ENCODE results near the gene SLC49A3. TPM values are rescaled to one million over a fixed set of nuclear protein-coding genes. Genes with fewer than 3 reads are reported as not detected.

SLC49A3 gene
- total RNA-seq, 1 experiment from 2014 or later: 0.20 TPM

GRCh38 chr4:664713-665231 lies 24.2 kb downstream of the SLC49A3 start:
- Histone ChIP-seq H3K9me3 (no peaks in the 10 kb centered on the region), H3K4me3 (ENCODE audit: low read depth, low read length) (no peak overlapping the region), H3K36me3 (ENCODE audit: control insufficient read depth, insufficient read depth, low read length) (no peaks in the 10 kb centered on the region), H3K4me1 (no peaks in the 10 kb centered on the region), H3K27me3 (replicated peaks; ENCODE audit: control insufficient read depth, insufficient read depth, low read length) (no peaks in the 10 kb centered on the region)
- ChIA-PET CTCF (no interaction called here), POLR2A (no interaction called here)
- Mint-ChIP-seq H3K4me1 (ENCODE audit: low read depth, unreplicated experiment) (no peaks in the 10 kb centered on the region), H3K27me3 (ENCODE audit: insufficient read depth, unreplicated experiment) (no peaks in the 10 kb centered on the region), H3K27ac (ENCODE audit: unreplicated experiment) (no peak overlapping the region), H3K36me3 (ENCODE audit: insufficient read depth, unreplicated experiment) (no peaks in the 10 kb centered on the region), H3K4me3 (ENCODE audit: unreplicated experiment) (no peak overlapping the region), H3K9me3 (ENCODE audit: unreplicated experiment) (peaks cover 12% of the 10 kb centered on the region)
- DNase-seq: no peak
- TF ChIP-seq, protein P1, sequence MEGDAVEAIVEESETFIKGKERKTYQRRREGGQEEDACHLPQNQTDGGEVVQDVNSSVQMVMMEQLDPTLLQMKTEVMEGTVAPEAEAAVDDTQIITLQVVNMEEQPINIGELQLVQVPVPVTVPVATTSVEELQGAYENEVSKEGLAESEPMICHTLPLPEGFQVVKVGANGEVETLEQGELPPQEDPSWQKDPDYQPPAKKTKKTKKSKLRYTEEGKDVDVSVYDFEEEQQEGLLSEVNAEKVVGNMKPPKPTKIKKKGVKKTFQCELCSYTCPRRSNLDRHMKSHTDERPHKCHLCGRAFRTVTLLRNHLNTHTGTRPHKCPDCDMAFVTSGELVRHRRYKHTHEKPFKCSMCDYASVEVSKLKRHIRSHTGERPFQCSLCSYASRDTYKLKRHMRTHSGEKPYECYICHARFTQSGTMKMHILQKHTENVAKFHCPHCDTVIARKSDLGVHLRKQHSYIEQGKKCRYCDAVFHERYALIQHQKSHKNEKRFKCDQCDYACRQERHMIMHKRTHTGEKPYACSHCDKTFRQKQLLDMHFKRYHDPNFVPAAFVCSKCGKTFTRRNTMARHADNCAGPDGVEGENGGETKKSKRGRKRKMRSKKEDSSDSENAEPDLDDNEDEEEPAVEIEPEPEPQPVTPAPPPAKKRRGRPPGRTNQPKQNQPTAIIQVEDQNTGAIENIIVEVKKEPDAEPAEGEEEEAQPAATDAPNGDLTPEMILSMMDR (IDR thresholded peaks at IDR 0.05; ENCODE audit: insufficient read depth in 1 of 2, low read depth in 1 of 2, low read length in 1 of 2, severe bottlenecking in 1 of 2, unreplicated experiment in 1 of 2): no peak
- intact Hi-C loops (cut with micrococcal nuclease; ENCODE audit: unreplicated experiment): no loop called here
- no TSS peak for BruUV-seq (replicated peaks)

GRCh38 chr4:663438-664428 lies 25.2 kb downstream of the SLC49A3 start:
- Histone ChIP-seq H3K9me3 (no peaks in the 10 kb centered on the region; the same call in 1 of the 2 replicates), H3K27me3 (replicated peaks; ENCODE audit: control insufficient read depth, insufficient read depth, low read length) (no peaks in the 10 kb centered on the region), H3K4me3 (ENCODE audit: low read depth, low read length) (no peak overlapping the region), H3K36me3 (ENCODE audit: control insufficient read depth, insufficient read depth, low read length) (no peaks in the 10 kb centered on the region), H3K4me1 (no peaks in the 10 kb centered on the region)
- CTCF ChIA-PET: no interaction called here
- Mint-ChIP-seq H3K27me3 (ENCODE audit: insufficient read depth, unreplicated experiment) (no peaks in the 10 kb centered on the region), H3K27ac (ENCODE audit: unreplicated experiment) (no peak overlapping the region), H3K4me3 (ENCODE audit: unreplicated experiment) (no peak overlapping the region), H3K9me3 (ENCODE audit: unreplicated experiment) (peaks cover 12% of the 10 kb centered on the region), H3K36me3 (ENCODE audit: insufficient read depth, unreplicated experiment) (no peaks in the 10 kb centered on the region), H3K4me1 (ENCODE audit: low read depth, unreplicated experiment) (no peaks in the 10 kb centered on the region)
- intact Hi-C loops (cut with micrococcal nuclease; ENCODE audit: unreplicated experiment): no loop called here
- TF ChIP-seq, protein P1 (IDR thresholded peaks at IDR 0.05; ENCODE audit: insufficient read depth in 1 of 2, low read depth in 1 of 2, low read length in 1 of 2, severe bottlenecking in 1 of 2, unreplicated experiment in 1 of 2): no peak
- DNase-seq: no peak
- no TSS peak for BruUV-seq (replicated peaks)
- POLR2A ChIA-PET: no interaction called here

DNA sequence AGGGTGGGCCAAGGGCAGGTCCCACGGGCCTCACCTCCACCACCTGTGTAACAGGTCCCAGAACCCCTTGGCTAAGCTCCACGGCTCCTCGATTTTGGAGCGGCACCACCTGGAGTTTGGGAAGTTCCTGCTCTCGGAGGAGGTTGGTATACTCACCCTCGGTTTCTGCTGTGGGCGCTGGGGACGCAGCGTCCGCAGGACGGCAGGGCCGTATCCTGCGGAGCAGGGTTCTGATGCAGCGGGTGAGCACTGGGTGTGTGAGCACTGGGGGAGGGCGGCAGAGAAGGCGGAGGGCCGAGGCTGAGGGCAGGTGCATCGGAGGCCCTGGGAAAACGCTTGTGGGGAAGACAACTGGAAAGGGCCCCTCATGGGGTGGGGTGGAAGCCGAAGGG lies 25.9 kb downstream of the SLC49A3 start:
- no peak for DNase-seq
- Mint-ChIP-seq H3K36me3 (ENCODE audit: insufficient read depth, unreplicated experiment) (no peaks in the 10 kb centered on the region), H3K4me1 (ENCODE audit: low read depth, unreplicated experiment) (no peaks in the 10 kb centered on the region), H3K27me3 (ENCODE audit: insufficient read depth, unreplicated experiment) (no peaks in the 10 kb centered on the region), H3K27ac (ENCODE audit: unreplicated experiment) (no peak overlapping the region), H3K9me3 (ENCODE audit: unreplicated experiment) (peaks cover 12% of the 10 kb centered on the region), H3K4me3 (ENCODE audit: unreplicated experiment) (no peak overlapping the region)
- intact Hi-C loops (cut with micrococcal nuclease; ENCODE audit: unreplicated experiment): no loop called here
- CTCF ChIA-PET: no interaction called here
- BruUV-seq (replicated peaks): no TSS peak
- TF ChIP-seq, protein P1 (IDR thresholded peaks at IDR 0.05; ENCODE audit: insufficient read depth in 1 of 2, low read depth in 1 of 2, low read length in 1 of 2, severe bottlenecking in 1 of 2, unreplicated experiment in 1 of 2): no peak
- POLR2A ChIA-PET: no interaction called here
- no peaks in the 10 kb centered on the region for H3K4me1 ChIP-seq
- H3K4me3 ChIP-seq (ENCODE audit: low read depth, low read length): no peak overlapping the region
- no peaks in the 10 kb centered on the region; the same call in 1 of the 2 replicates for H3K9me3 ChIP-seq
- H3K36me3 ChIP-seq (ENCODE audit: control insufficient read depth, insufficient read depth, low read length): no peaks in the 10 kb centered on the region
- H3K27me3 ChIP-seq (replicated peaks; ENCODE audit: control insufficient read depth, insufficient read depth, low read length): no peaks in the 10 kb centered on the region
